GM18505 (cell line): ENCODE measurements around the gene SLC38A8.

ENCODE experiments used
- ATAC-seq: cut with Tn5 transposase; IDR thresholded peaks from one replicate; pipeline ENCODE4 v1.9.1; 2021; ENCODE audit not compliant: unreplicated experiment
- POLR2A ChIP-seq: IDR thresholded peaks from 4 replicates; pipeline ENCODE4 v1.6.1; 2011; ENCODE audit warnings: borderline replicate concordance; ENCODE audit not compliant: insufficient read depth, insufficient read length; ENCODE audit errors: extremely low read depth

Gene SLC38A8

GRCh38 chr16:83996481-83997252, 45.9 kb downstream of the SLC38A8 start:
- no peak for TF ChIP-seq POLR2A
- ATAC-seq: no peak

GRCh38 chr16:83995754-83996153, 46.8 kb downstream of the SLC38A8 start:
- no peak for TF ChIP-seq POLR2A
- no peak for ATAC-seq

GRCh38 chr16:83994703-83995102, 47.9 kb downstream of the SLC38A8 start:
- no peak for TF ChIP-seq POLR2A
- no peak for ATAC-seq

GRCh38 chr16:83994087-83994486, 48.5 kb downstream of the SLC38A8 start:
- no peak for TF ChIP-seq POLR2A
- ATAC-seq: no peak

- no peak for TF ChIP-seq POLR2A
- ATAC-seq: no peak
Observed at GRCh38 chr16:83992624-83993023, 50.0 kb downstream of the SLC38A8 start.

GRCh38 chr16:83990492-83990891, 52.1 kb downstream of the SLC38A8 start:
- ATAC-seq: no peak
- TF ChIP-seq POLR2A: no peak

GRCh38 chr16:83989300-83989699, 53.3 kb downstream of the SLC38A8 start:
- no peak for ATAC-seq
- no peak for TF ChIP-seq POLR2A

GRCh38 chr16:83983491-83983890, 59.1 kb downstream of the SLC38A8 start:
- TF ChIP-seq POLR2A: no peak
- no peak for ATAC-seq

- no peak for TF ChIP-seq POLR2A
Observed at GRCh38 chr16:83981799-83982198, 60.8 kb downstream of the SLC38A8 start.

GRCh38 chr16:83980794-83981193, 61.8 kb downstream of the SLC38A8 start:
- TF ChIP-seq POLR2A: no peak
- ATAC-seq: no peak

More at GRCh38 chr16:83981799-83982198, 60.8 kb downstream of the SLC38A8 start:
- ATAC-seq: no peak

- no peak for TF ChIP-seq POLR2A
- no peak for ATAC-seq
Observed at GRCh38 chr16:83979441-83979840, 63.2 kb downstream of the SLC38A8 start.

- no peak for TF ChIP-seq POLR2A
- ATAC-seq: no peak
Observed at GRCh38 chr16:83978401-83978904, 64.1 kb downstream of the SLC38A8 start.

GRCh38 chr16:83977056-83977815, 65.4 kb downstream of the SLC38A8 start:
- TF ChIP-seq POLR2A: no peak
- ATAC-seq: no peak
